ENCODE data around the gene EIF4E1B.

Gene EIF4E1B

DNA sequence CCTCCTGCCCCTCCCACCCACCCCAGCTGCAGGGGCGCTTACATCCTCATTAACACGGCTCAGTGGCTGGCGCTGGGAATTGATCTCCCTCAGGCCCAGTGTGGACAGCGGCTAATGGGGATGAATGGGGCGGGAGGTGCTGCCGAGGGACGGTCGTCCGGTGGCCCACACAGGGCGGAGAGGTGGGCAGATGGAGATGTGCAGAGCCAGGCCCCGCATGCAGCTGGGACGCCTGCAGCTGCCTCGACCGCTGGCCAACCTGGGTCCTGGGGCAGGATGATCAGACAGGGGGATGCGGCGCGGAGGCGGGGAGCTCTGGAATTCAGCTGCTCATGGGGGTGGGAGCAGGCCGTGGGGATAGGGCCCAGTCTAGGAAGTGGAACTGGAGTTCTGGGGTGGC is 34.4 kb downstream of the EIF4E1B start:
- in situ Hi-C loops (cut with HindIII; ENCODE audit: low pct_ligation_motif_present, low sequenced_read_pairs): no loop called here

DNA sequence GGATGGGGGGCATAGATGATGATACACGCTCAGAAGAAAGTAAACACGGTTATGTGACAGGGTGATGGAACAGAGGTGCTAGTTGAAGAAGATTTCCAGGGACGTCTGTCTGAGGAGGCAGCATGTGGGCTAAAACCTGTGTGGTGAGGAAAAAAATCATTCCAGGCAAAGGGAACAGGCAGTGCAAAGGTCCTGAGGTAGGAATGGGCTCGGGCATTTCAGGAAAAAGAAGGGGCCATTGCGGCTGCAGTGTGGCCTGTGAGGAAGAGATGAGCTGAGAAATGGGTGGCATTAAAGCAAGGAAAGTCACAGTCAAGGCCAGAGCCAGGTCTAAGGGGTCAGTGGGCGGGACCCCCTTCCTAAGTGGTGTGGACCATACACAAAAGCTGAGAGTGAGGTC is 35.0 kb downstream of the EIF4E1B start:
- no peaks in the 10 kb centered on the region for H3K36me3 ChIP-seq (replicated peaks)
- no peak for DNase-seq
- in situ Hi-C loops (cut with HindIII; ENCODE audit: low pct_ligation_motif_present, low sequenced_read_pairs): no loop called here
- H3K27me3 ChIP-seq (replicated peaks): peaks cover 52% of the 10 kb centered on the region
- no peak overlapping the region for H3K27ac ChIP-seq
- no peak overlapping the region for H3K4me3 ChIP-seq (ENCODE audit: low read depth, low read length)
- TF ChIP-seq, protein P1, sequence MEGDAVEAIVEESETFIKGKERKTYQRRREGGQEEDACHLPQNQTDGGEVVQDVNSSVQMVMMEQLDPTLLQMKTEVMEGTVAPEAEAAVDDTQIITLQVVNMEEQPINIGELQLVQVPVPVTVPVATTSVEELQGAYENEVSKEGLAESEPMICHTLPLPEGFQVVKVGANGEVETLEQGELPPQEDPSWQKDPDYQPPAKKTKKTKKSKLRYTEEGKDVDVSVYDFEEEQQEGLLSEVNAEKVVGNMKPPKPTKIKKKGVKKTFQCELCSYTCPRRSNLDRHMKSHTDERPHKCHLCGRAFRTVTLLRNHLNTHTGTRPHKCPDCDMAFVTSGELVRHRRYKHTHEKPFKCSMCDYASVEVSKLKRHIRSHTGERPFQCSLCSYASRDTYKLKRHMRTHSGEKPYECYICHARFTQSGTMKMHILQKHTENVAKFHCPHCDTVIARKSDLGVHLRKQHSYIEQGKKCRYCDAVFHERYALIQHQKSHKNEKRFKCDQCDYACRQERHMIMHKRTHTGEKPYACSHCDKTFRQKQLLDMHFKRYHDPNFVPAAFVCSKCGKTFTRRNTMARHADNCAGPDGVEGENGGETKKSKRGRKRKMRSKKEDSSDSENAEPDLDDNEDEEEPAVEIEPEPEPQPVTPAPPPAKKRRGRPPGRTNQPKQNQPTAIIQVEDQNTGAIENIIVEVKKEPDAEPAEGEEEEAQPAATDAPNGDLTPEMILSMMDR (IDR thresholded peaks at IDR 0.05; ENCODE audit: low read depth, low read length, missing control alignments): no peak

More for the DNA sequence above, 34.4 kb downstream of the EIF4E1B start:
- no peak for DNase-seq
- no peaks in the 10 kb centered on the region for H3K36me3 ChIP-seq (replicated peaks)
- peaks cover 45% of the 10 kb centered on the region for H3K27me3 ChIP-seq (replicated peaks)
- H3K4me3 ChIP-seq (ENCODE audit: low read depth, low read length): no peak overlapping the region
- no peak overlapping the region for H3K27ac ChIP-seq
- TF ChIP-seq, protein P1 (IDR thresholded peaks at IDR 0.05; ENCODE audit: low read depth, low read length, missing control alignments): no peak

DNA sequence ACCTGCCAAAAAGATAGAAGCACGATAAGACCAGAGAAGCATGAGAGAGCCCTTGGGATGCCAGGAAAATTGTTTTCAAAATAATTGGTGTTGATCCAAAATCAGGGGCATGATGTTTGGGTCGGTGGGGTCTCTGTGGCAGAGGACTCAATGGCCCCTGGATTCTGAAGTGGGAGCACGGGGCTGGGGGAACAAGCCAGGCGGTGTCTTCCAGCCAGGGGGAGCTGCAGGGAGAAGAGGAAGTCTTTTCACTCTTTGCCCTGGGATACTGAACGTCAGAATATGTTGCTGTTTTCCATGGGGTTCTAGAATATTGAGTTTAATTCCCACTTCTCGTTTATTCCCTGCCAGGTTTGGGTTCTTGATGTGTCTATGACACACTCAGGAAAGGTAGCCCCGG is 37.2 kb downstream of the EIF4E1B start:
- in situ Hi-C loops (cut with HindIII; ENCODE audit: low pct_ligation_motif_present, low sequenced_read_pairs): no loop called here
- H3K36me3 ChIP-seq (replicated peaks): no peaks in the 10 kb centered on the region
- no peak overlapping the region for H3K27ac ChIP-seq
- no peak for DNase-seq
- H3K27me3 ChIP-seq (replicated peaks): peaks cover 51% of the 10 kb centered on the region
- no peak overlapping the region for H3K4me3 ChIP-seq (ENCODE audit: low read depth, low read length)
- TF ChIP-seq, protein P1 (IDR thresholded peaks at IDR 0.05; ENCODE audit: low read depth, low read length, missing control alignments): no peak

DNA sequence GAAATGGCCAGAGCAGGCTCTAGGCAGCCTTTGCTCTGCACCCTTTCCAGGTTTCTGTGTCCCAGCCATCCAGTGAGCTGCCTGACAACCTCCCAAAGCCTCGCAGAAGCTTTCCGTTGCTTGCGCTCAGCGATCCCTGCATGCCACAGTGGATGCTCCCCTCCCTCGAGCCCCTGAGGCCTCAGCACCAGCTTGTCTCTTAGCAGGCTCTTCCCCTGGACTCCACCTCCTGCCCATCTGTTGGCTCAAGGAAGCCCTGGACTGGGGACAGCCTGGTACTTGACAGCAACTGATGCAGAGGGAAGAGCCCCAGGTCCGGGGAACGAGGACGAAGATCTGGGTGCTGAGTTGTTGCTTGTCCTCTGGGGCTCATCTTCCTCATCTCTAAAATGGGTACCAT is 40.0 kb downstream of the EIF4E1B start:
- Histone ChIP-seq H3K36me3 (replicated peaks) (no peaks in the 10 kb centered on the region), H3K27ac (no peak overlapping the region), H3K27me3 (replicated peaks) (peaks cover 29% of the 10 kb centered on the region), H3K4me3 (ENCODE audit: low read depth, low read length) (no peak overlapping the region)
- in situ Hi-C loops (cut with HindIII; ENCODE audit: low pct_ligation_motif_present, low sequenced_read_pairs): no loop called here
- TF ChIP-seq, protein P1 (IDR thresholded peaks at IDR 0.05; ENCODE audit: low read depth, low read length, missing control alignments): no peak
- DNase-seq: no peak

DNA sequence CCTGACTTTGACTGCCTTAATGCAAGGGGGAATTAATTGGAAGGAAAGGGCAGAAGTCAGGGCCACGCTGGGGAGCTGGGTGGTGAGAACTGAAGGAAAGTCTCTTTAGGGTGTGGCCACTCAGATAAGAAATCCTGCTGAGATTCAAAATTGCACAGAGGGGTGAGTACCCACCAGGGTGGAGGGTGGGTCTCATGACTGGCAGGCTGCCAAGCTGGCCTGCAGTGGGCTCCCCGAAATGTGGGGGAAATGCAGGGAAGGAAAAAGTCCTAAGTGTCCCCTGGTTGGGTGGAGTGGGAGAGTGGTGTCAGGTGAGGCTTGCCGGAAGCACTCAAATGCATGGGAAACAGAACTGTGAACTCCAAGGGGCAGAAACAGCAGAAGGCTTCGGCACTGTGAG is 40.9 kb downstream of the EIF4E1B start:
- Histone ChIP-seq H3K27ac (no peak overlapping the region), H3K4me3 (ENCODE audit: low read depth, low read length) (no peak overlapping the region), H3K36me3 (replicated peaks) (no peaks in the 10 kb centered on the region), H3K27me3 (replicated peaks) (peaks cover 26% of the 10 kb centered on the region)
- in situ Hi-C loops (cut with HindIII; ENCODE audit: low pct_ligation_motif_present, low sequenced_read_pairs): no loop called here
- TF ChIP-seq, protein P1 (IDR thresholded peaks at IDR 0.05; ENCODE audit: low read depth, low read length, missing control alignments): no peak
- DNase-seq: no peak
